Endothelial cell of umbilical vein (primary cell): ENCODE data around the gene PIK3AP1. TPM values are rescaled to one million over a fixed set of nuclear protein-coding genes. Genes with fewer than 3 reads are reported as not detected.

ENCODE experiments used
- BruUV-seq: library from RNA; stranded (reverse); fragments of 400-500 nt; replicated peaks from 2 replicates; lab custom pipeline; 2021; lab: Mats Ljungman, UMichigan
- CTCF ChIA-PET: fragments of 300-600, 350-600 bp; sonication (Branson Sonifier 250); formaldehyde crosslinking; loops from one replicate; lab custom pipeline; 2021; ENCODE audit warnings: antibody characterized with exemption, inconsistent platforms; lab: Charles Lee
- POLR2A ChIA-PET: fragments of 300-600, 350-600 bp; sonication (Branson Sonifier 250); formaldehyde crosslinking; loops from one replicate; lab custom pipeline; 2021; ENCODE audit warnings: antibody characterized with exemption, inconsistent platforms; lab: Charles Lee
- DNase-seq: peaks from one replicate; pipeline ENCODE4 v3.0.0-alpha.2; 2011; ENCODE audit warnings: low read depth, low spot score
- FAIRE-seq: peaks from 2 replicates; lab custom pipeline; 2011; peaks lifted over from hg19 to GRCh38; lab: Jason Lieb, UNC
- H2AFZ ChIP-seq: 2 replicates; pipeline ENCODE4 v1.6.0; 2012; ENCODE audit warnings: low read depth, low read length, control low read depth, inconsistent platforms
- H3K27ac ChIP-seq: 2 replicates; pipeline ENCODE4 v1.5.1; 2011; ENCODE audit warnings: low read depth, mild to moderate bottlenecking, control low read depth, low read length, moderate library complexity; ENCODE audit not compliant: insufficient read depth
- H3K27me3 ChIP-seq, 2 experiments: 2 replicates each; pipeline versions ENCODE4 v1.6.0 to v1.6.1; 2011; ENCODE audit warnings: low read length in 2 of 2, mixed read lengths in 1 of 2; ENCODE audit not compliant: control insufficient read depth in 2 of 2, insufficient read depth in 2 of 2
- H3K36me3 ChIP-seq, 2 experiments: 2 replicates in 1 of 2; 3 replicates in 1 of 2; pipeline ENCODE4 v1.5.1; 2011; ENCODE audit warnings: low read length in 2 of 2, mild to moderate bottlenecking in 1 of 2, moderate library complexity in 1 of 2; ENCODE audit not compliant: control insufficient read depth in 2 of 2, insufficient read depth in 2 of 2; ENCODE audit errors: extremely low read depth in 1 of 2
- H3K4me1 ChIP-seq: 3 replicates; pipeline ENCODE4 v1.5.1; 2011; ENCODE audit warnings: mild to moderate bottlenecking, low read length; ENCODE audit not compliant: control insufficient read depth, insufficient read depth; ENCODE audit errors: extremely low read depth
- H3K4me2 ChIP-seq: 2 replicates; pipeline ENCODE4 v1.6.1; 2011; ENCODE audit warnings: low read length, control low read depth, mixed read lengths; ENCODE audit not compliant: insufficient read depth
- H3K4me3 ChIP-seq, 3 experiments: fragments of 200-600 bp in 1 of 3; sonication (generic), shearing (Covaris generic) in 1 of 3; replicated peaks in 1 of 3; 2 replicates each; pipeline ENCODE4 v1.5.1; 2011 to 2016; ENCODE audit warnings: control low read depth in 3 of 3, low read length in 3 of 3, mild to moderate bottlenecking in 2 of 3, inconsistent platforms in 1 of 3, low read depth in 1 of 3, moderate library complexity in 1 of 3; ENCODE audit not compliant: insufficient read depth in 1 of 3
- H3K79me2 ChIP-seq: 2 replicates; pipeline ENCODE4 v1.6.0; 2012; ENCODE audit warnings: low read length, inconsistent platforms; ENCODE audit not compliant: control insufficient read depth, insufficient read depth
- H3K9ac ChIP-seq: replicated peaks from 2 replicates; pipeline ENCODE3; 2011; ENCODE audit warnings: low read length, control low read depth; ENCODE audit not compliant: insufficient read depth; ENCODE audit errors: extremely low read depth
- H3K9me1 ChIP-seq: replicated peaks from 3 replicates; pipeline ENCODE4 v1.6.0; 2011; ENCODE audit warnings: mild to moderate bottlenecking, low read length; ENCODE audit not compliant: control insufficient read depth, insufficient read depth; ENCODE audit errors: extremely low read depth
- H3K9me3 ChIP-seq: replicated peaks from 2 replicates; pipeline ENCODE4 v1.5.1; 2012; ENCODE audit warnings: low read length, inconsistent platforms; ENCODE audit not compliant: control insufficient read depth, insufficient read depth
- H4K20me1 ChIP-seq: replicated peaks from 2 replicates; pipeline ENCODE3; 2011; ENCODE audit warnings: mild to moderate bottlenecking, low read length; ENCODE audit not compliant: control insufficient read depth, insufficient read depth; ENCODE audit errors: extremely low read depth
- EZH2 ChIP-seq: IDR thresholded peaks from 2 replicates; pipeline ENCODE4 v1.6.1; 2012; ENCODE audit warnings: borderline replicate concordance, low read depth, mild to moderate bottlenecking, moderate library complexity, low read length, inconsistent platforms; ENCODE audit not compliant: severe bottlenecking
- FOS ChIP-seq: IDR thresholded peaks from 2 replicates; pipeline ENCODE4 v1.6.1; 2011; ENCODE audit warnings: mild to moderate bottlenecking, low read length, moderate library complexity, borderline replicate concordance; ENCODE audit not compliant: insufficient read depth
- GATA2 ChIP-seq: IDR thresholded peaks from 2 replicates; pipeline ENCODE4 v1.7.0; 2011; ENCODE audit warnings: low read depth, mild to moderate bottlenecking, moderate library complexity, mixed read lengths, low read length; ENCODE audit not compliant: insufficient read length, insufficient read depth
- JUN ChIP-seq: IDR thresholded peaks from 2 replicates; pipeline ENCODE4 v1.6.1; 2011; ENCODE audit warnings: borderline replicate concordance, low read depth; ENCODE audit not compliant: insufficient read length, insufficient read depth
- MAX ChIP-seq: IDR thresholded peaks from 2 replicates; pipeline ENCODE4 v1.6.1; 2011; ENCODE audit not compliant: insufficient read depth, insufficient read length
- MYC ChIP-seq: IDR thresholded peaks from one replicate; pipeline ENCODE4 v1.6.1; 2011; ENCODE audit warnings: mild to moderate bottlenecking, low read depth, low read length
- POLR2A ChIP-seq: IDR thresholded peaks from 2 replicates; pipeline ENCODE4 v1.6.1; 2012; ENCODE audit warnings: low read depth, mild to moderate bottlenecking, control low read depth, low read length
- POLR2AphosphoS5 ChIP-seq: IDR thresholded peaks from 2 replicates; pipeline ENCODE4 v1.6.1; 2012; ENCODE audit warnings: low read depth, mild to moderate bottlenecking, control low read depth, low read length, moderate library complexity; ENCODE audit not compliant: insufficient read depth
- dilution Hi-C: fragments of 300-500 bp; cut with MboI; formaldehyde crosslinking; loops from one replicate; pipeline ENCODE4 v1.15.0; 2019; ENCODE audit warnings: low sequenced_read_pairs; ENCODE audit not compliant: extremely low pct_ligation_motif_present
- intact Hi-C: fragments of 100-400 bp; cut with micrococcal nuclease; formaldehyde crosslinking; loops from one replicate; pipeline ENCODE4 v1.10.0; 2022
- polyA plus RNA-seq, 4 experiments: library from polyadenylated mRNA; depleted of rRNA in 3 of 4; stranded (reverse) in 3 of 4; unstranded in 1 of 4; fragments of >200 nt; gene quantifications; 2 replicates each; pipeline versions ENCODE4 v1.2.1 to v1.2.3, GENCODE V29; 2011 to 2012; ENCODE audit warnings: missing spikeins in 1 of 4
- total RNA-seq: library from RNA; stranded (reverse); gene quantifications from 2 replicates; pipeline ENCODE4 v1.2.3, GENCODE V29; 2021
- TF ChIP-seq, protein P1 (sequence below), 2 donors: IDR thresholded peaks; 1 replicate in 1 of 2; 2 replicates in 1 of 2; pipeline ENCODE4 v1.5.1; 2011; ENCODE audit warnings: low read length in 2 of 2, mild to moderate bottlenecking in 2 of 2, moderate library complexity in 2 of 2, control low read depth in 1 of 2, inconsistent platforms in 1 of 2, low read depth in 1 of 2; ENCODE audit not compliant: insufficient read depth in 1 of 2; ENCODE audit errors: extremely low read depth in 1 of 2

Gene PIK3AP1
- total and polyA plus RNA-seq, 2 donors (not counting 3 experiments of a cell fraction or from before 2014, with no cell fraction given) = 0.04 TPM; not detected in 1

GRCh38 chr10:96768136-96768535 lies 47.8 kb upstream of the PIK3AP1 start:
- ChIA-PET CTCF (interaction anchor here (1.2 to 2.1 kb wide), 2 partner anchors 10 to 257 kb away, joined by 3 to 7 read pairs; no protein-coding TSS in a partner anchor), POLR2A (no interaction called here)
- H3K4me1 ChIP-seq = no peaks in the 10 kb centered on the region
- H3K36me3 ChIP-seq = no peaks in the 10 kb centered on the region
- H4K20me1 ChIP-seq = no peaks in the 10 kb centered on the region
- no peaks in the 10 kb centered on the region for H3K9me1 ChIP-seq
- H2AFZ ChIP-seq = no peak overlapping the region
- FAIRE-seq (no peak), DNase-seq (no peak)
- no peak overlapping the region for H3K27ac ChIP-seq
- H3K4me2 ChIP-seq = no peak overlapping the region
- H3K79me2 ChIP-seq = no peaks in the 10 kb centered on the region
- TF ChIP-seq JUN (no peak), MAX (no peak), POLR2A (no peak), MYC (no peak), EZH2 (no peak), FOS (no peak), POLR2AphosphoS5 (no peak), GATA2 (no peak)
- TF ChIP-seq, protein P1, sequence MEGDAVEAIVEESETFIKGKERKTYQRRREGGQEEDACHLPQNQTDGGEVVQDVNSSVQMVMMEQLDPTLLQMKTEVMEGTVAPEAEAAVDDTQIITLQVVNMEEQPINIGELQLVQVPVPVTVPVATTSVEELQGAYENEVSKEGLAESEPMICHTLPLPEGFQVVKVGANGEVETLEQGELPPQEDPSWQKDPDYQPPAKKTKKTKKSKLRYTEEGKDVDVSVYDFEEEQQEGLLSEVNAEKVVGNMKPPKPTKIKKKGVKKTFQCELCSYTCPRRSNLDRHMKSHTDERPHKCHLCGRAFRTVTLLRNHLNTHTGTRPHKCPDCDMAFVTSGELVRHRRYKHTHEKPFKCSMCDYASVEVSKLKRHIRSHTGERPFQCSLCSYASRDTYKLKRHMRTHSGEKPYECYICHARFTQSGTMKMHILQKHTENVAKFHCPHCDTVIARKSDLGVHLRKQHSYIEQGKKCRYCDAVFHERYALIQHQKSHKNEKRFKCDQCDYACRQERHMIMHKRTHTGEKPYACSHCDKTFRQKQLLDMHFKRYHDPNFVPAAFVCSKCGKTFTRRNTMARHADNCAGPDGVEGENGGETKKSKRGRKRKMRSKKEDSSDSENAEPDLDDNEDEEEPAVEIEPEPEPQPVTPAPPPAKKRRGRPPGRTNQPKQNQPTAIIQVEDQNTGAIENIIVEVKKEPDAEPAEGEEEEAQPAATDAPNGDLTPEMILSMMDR (IDR thresholded peaks at IDR 0.05; ENCODE audit: extremely low read depth in 1 of 2, insufficient read depth in 1 of 2, low read depth in 1 of 2, low read length in 2 of 2) = no peak
- no peak overlapping the region for H3K4me3 ChIP-seq
- dilution Hi-C loops (no loop called here), intact Hi-C loops (no loop called here)
- H3K9ac ChIP-seq = no peak overlapping the region
- H3K27me3 ChIP-seq = no peaks in the 10 kb centered on the region
- BruUV-seq = no TSS peak
- H3K9me3 ChIP-seq = no peaks in the 10 kb centered on the region
